Measurements from ENCODE around the gene OBI1.

The OBI1 gene

GRCh38 chr13:78680576-78681350, 21.8 kb upstream of the OBI1 start:
- DNase-seq (ENCODE audit: low read depth, low spot score) = no peak
- no peak for TF ChIP-seq CTCF (IDR thresholded peaks at IDR 0.05; ENCODE audit: insufficient read depth, low read length, missing control alignments)
- H3K4me3 ChIP-seq (ENCODE audit: low read depth, low read length) = no peak overlapping the region
- POLR2A ChIA-PET = no interaction called here
- CTCF ChIA-PET = no interaction called here

- H3K4me3 ChIP-seq (ENCODE audit: low read depth, low read length) = no peak overlapping the region
- TF ChIP-seq CTCF (IDR thresholded peaks at IDR 0.05; ENCODE audit: insufficient read depth, low read length, missing control alignments) = no peak
- POLR2A ChIA-PET = no interaction called here
- no peak for DNase-seq (ENCODE audit: low read depth, low spot score)
- CTCF ChIA-PET = no interaction called here
These were observed 21.2 kb upstream of the OBI1 start for GRCh38 chr13:78680115-78680561.

GRCh38 chr13:78679329-78679728, 20.4 kb upstream of the OBI1 start:
- no peak for DNase-seq (ENCODE audit: low read depth, low spot score)
- no peak for TF ChIP-seq CTCF (IDR thresholded peaks at IDR 0.05; ENCODE audit: insufficient read depth, low read length, missing control alignments)
- POLR2A ChIA-PET = no interaction called here
- H3K4me3 ChIP-seq (ENCODE audit: low read depth, low read length) = no peak overlapping the region
- CTCF ChIA-PET = no interaction called here

GRCh38 chr13:78675112-78675511, 16.2 kb upstream of the OBI1 start:
- DNase-seq (ENCODE audit: low read depth, low spot score) = no peak
- no peak overlapping the region for H3K4me3 ChIP-seq (ENCODE audit: low read depth, low read length)
- TF ChIP-seq CTCF (IDR thresholded peaks at IDR 0.05; ENCODE audit: insufficient read depth, low read length, missing control alignments) = no peak
- ChIA-PET POLR2A (no interaction called here), CTCF (no interaction called here)

GRCh38 chr13:78674638-78675037, 15.7 kb upstream of the OBI1 start:
- no peak for DNase-seq (ENCODE audit: low read depth, low spot score)
- TF ChIP-seq CTCF (IDR thresholded peaks at IDR 0.05; ENCODE audit: insufficient read depth, low read length, missing control alignments) = no peak
- POLR2A ChIA-PET = no interaction called here
- no peak overlapping the region for H3K4me3 ChIP-seq (ENCODE audit: low read depth, low read length)
- CTCF ChIA-PET = no interaction called here

GRCh38 chr13:78662467-78662866, 3.5 kb upstream of the OBI1 start:
- POLR2A ChIA-PET = no interaction called here
- CTCF ChIA-PET = no interaction called here
- no peak for DNase-seq (ENCODE audit: low read depth, low spot score)
- TF ChIP-seq CTCF (IDR thresholded peaks at IDR 0.05; ENCODE audit: insufficient read depth, low read length, missing control alignments) = no peak
- H3K4me3 ChIP-seq (ENCODE audit: low read depth, low read length) = no peak overlapping the region
